Upper lobe of left lung (tissue), 4 donors: ENCODE results near the gene LTBP1.

ENCODE experiments used
- CTCF ChIP-seq, 6 experiments: fragments of 450-650 bp in 4 of 6; fragments of 200-600 bp in 2 of 6; sonication (generic) in 2 of 6; IDR thresholded peaks; one replicate each; pipeline ENCODE4 v1.5.1; 2016 to 2019; ENCODE audit warnings: antibody characterized with exemption in 6 of 6
- POLR2A ChIP-seq, 4 donors: fragments of 450-650 bp; IDR thresholded peaks; one replicate each; pipeline ENCODE4 v1.5.1; 2016 to 2017; ENCODE audit warnings: antibody characterized with exemption in 4 of 4, mild to moderate bottlenecking in 2 of 4

- TF ChIP-seq CTCF (IDR thresholded peaks at IDR 0.05) (no peak), POLR2A (IDR thresholded peaks at IDR 0.05) (no peak)
Observed at GRCh38 chr2:33106115-33106514, 159.4 kb downstream of the LTBP1 start.
